Measurements from ENCODE around the gene IL3.

DNA sequence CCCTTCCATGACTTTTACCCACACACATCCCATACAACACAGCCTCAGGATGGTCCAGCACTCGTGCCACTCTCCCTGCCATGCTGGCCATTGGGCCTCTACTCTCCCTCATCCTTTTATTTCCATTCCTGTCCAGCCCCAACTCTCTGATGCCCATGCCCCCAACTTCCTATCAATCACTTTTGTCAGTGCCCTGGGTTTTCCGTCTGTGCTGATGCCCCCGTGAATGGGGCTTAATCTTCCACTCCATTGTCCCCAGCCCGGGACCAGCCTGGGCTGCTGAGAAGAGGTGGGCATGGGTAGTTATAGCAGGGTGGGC is 36.4 kb upstream of the IL3 start:
- TF ChIP-seq POLR2A (IDR thresholded peaks at IDR 0.05) = no peak
- TF ChIP-seq POLR2AphosphoS5 (IDR thresholded peaks at IDR 0.05) = no peak
